NCI-H1436 (cell line): Measurements from ENCODE around the gene NRSN1.

Experiments
- DNase-seq: peaks from one replicate; lab custom pipeline; 2025; lab: John Stamatoyannopoulos, UW

The NRSN1 gene

DNA sequence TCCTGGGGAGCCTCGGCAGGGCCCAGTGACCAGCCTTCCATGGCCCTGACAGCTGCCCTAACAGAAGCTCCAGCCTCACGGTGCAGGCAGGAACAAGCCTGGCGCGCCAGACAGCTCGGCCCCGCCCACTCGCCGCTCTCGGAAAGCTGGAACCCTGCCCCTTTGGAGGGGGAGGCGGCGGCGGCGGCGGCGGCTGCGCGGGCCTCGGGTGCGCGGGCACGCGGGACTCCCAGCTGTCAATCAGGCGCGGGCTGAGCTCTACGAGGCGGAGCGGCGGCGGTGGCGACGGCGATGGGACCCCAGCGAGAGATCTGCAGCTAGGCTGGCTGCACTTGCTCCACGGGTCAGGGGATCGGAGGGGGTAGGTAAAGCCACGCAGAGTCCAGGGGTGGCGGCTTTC, at the start of gene NRSN1:
Gene NRSN1 (plus strand): TSS at position 236 of the 400 bp plus-strand sequence. CDS start 8,113 bp downstream, outside the sequence.
- DNase-seq: peak; percentile 73

DNA sequence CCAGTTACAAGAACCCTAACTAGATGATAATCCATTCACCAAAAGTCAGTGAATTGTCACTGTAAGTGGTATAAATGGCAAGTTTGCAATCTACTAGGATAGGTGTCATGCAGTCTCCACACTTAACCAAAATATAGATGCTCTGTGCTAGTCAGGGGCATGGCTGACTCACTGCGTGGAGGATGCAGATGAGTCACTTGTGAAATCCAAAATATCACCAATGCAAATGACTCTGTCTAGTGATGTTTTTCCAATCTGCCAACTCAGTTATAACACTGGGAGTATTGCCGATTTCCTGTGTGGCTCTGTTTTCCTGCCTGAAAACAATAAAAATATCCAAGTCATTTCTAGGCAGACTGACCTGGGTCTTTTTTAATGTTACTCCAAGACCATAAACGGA, 47.8 kb upstream of the NRSN1 start:
- DNase-seq: no peak

GRCh38 chr6:24079076-24079475, 46.9 kb upstream of the NRSN1 start:
- DNase-seq: no peak

GRCh38 chr6:24080711-24081110, 45.3 kb upstream of the NRSN1 start:
- no peak for DNase-seq

GRCh38 chr6:24089736-24090135, 36.3 kb upstream of the NRSN1 start:
- no peak for DNase-seq

DNA sequence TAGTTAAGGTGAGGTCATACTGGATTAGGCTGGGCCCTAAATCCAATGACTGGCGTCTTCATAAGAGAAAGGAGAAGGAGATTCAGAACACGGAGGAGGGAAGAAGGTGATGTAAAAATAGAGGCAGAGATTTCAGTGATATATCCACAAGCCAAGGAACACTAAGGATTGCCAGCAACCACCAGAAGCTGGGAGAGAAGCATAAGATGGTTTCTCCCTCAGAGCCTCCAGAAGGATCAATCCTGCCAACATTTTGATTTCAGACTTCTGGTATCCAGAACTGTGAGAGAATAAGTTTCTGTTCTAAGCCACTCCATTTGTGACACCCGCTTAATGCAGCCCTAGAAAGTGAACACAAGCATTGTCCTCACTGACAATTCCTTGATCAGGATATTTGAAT, 33.6 kb upstream of the NRSN1 start:
- no peak for DNase-seq

DNA sequence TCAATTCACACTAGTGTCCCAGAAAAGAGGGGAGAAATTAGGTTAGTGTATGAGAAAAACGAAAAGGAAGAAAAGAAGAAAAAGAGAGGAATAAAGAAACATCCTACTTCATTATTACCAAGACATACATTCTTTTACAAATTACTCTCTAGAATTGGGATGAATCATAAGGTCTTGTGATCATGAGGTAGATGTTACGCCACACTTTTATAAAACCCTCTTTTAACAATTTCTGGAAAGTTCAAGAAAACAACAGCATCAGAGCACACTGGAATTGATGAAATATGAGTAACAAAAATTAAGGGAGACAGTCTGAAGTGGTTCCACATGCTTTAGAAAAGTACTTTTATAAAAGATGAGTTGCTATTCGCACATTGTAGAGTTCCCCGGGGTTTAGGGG, 32.6 kb upstream of the NRSN1 start:
- DNase-seq: no peak

DNA sequence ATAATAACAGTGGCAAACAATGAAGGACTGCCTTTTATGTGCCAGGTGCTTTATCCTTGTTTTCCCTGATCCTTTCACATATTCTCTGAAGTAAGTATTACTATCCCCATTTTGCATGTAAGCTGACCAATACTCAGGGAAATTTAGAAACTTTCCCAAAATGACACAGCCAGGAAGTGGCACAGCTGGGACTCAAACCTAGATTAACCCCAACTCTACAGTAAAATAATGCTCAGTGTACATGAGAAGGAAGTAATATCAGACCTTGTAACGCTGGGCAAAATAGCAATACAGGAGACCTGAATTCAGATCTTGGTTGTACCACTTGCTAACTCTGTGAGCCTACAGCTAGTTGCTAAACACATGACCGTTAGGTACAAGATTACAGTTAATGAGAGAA, 26.8 kb upstream of the NRSN1 start:
- no peak for DNase-seq

DNA sequence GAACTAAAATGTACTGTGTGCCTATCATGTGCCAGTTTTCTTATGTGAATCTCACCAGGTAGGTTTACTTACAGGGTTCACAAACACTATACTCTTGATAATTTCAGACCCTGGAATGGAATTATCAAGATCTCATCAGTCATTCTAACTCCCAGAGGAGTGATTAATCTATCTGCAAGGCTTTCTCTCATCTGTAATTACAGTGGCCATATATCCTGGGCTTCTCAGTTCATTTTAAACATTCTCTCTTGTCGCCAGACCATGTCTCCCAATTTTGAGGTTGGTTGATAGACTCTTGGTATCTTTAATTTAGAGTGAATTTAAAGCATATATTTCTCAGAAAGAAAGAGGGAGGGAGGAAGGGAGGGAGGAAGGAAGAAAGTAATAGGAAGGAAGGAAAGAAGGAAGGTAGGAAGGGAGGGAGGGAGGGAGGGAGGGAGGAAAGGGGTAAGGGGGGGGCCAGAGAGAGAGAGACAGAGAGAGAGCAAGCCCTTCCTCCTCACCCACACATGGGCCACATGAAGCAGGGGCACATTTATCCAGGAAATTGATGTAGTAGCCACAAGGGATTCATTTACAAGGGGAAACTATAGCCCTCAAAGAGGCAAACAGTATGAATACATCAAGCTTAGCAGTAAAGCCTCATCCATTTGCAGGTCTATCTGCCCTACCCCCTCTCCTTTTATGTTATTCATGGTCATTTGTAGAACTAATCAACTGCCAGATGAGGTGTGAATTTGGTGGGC, 25.8 kb upstream of the NRSN1 start:
- no peak for DNase-seq

DNA sequence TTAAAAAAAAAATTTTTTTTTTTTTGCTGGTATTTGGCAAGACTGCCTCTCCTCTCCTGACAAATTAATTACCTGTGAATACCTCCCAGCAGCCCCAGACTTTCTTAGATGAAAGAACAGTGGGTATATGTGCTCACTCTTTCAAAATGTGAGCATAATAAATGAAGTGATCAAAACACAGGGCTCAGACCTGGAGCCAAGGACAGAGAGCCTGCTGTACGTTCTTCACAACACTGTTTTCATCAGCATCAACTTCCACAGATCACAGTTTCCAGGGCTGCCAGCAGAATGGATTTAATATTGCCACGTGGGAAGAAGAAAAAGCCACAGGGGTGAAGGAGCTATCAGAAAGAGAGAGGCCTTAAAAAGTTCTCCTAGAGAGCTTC, 25.3 kb upstream of the NRSN1 start:
- no peak for DNase-seq

DNA sequence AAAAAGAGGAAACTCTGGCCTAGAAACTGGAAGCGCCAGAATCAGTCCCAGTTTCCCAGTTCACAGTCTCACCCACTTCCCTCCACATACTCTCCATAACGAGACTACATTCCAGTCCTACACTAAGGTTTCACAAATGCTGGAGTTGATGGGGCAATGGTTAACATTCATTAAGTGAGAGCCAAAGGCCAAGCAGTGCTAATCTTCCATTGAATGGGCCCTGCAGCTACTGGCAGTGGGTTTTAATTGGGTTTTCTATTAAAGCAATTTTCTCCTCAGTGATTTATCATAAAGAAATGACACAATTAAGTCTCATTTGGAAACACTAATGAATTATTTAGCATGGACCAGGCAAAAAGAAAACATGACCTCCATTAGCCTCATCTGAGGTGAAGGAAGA, 20.8 kb upstream of the NRSN1 start:
- no peak for DNase-seq

DNA sequence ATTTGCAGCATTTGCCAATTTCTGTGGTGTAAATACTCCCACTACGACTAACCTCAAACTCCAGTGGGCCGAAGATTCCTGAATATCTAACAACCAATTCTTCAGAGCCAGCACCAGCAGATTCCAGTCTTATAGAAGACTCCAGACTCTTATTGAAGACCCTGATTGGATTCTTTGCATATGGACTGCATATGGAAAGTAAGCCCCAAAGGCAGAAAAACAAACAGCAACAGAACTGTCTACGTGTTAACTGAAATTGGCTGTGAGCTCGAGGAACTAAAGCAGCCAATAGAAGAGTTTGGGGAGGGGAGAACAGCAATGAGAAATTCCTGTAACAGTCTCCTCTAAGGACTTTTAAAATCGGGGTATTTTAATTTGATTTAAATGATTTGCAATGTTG, 19.7 kb upstream of the NRSN1 start:
- DNase-seq: no peak

DNA sequence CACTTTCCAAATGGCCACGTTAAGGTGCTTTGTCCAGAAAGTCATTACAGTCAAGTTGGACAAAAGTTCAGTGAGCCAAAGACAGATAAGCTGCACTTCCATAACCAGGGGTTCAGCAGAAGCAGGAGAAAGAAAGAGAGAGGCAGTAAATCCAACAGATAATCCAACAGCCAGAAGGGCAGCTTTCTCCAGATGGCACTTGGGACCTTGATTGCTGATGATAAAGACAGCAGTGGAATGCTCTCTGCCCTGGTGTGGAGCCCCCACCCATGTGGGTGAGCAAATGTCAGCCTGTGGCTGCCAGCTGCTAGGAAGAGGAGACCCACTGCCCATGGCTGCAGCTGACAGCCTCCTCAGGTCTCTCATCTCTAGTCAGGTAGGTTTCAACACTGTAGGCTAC, 18.7 kb upstream of the NRSN1 start:
- no peak for DNase-seq

DNA sequence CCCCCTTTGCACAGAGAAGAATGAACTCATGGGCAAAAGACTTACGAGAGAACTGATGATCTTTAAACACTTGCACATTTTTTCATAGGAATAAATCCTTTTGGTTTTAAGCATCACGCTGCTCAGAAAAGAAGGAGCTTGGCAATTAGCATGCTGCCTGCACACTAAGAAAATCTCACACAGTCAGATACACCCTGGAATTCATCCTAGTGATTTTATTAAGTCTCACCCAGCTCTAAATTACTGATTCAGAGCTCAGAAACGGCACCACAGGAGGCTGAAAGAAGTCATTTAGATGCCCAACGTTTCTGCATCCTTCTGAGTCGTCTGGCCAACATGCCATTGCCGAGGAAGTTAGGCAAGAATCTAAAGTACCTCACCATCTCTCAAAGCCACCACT, 18.0 kb upstream of the NRSN1 start:
- no peak for DNase-seq

DNA sequence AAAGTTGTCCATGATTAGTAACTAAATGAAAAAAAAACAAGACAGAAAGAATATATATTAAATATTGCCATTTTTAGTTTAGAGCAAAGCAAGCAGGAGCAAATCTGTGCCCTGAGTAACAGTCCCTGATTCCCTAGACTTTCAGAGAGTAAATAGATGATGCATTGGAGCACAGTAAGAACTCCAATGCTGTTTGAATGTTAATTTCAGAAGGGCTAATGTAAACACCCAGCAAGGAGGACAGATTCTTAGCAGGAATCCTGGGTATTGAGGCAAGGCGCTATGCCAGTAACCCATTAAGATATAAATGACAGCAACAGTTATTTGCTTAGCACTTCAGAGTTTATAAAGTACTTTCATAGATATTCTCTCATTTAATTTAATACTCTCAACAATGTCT, 15.6 kb upstream of the NRSN1 start:
- no peak for DNase-seq

- DNase-seq: no peak
Measured at GRCh38 chr6:24113891-24114290, 12.1 kb upstream of the NRSN1 start.

DNA sequence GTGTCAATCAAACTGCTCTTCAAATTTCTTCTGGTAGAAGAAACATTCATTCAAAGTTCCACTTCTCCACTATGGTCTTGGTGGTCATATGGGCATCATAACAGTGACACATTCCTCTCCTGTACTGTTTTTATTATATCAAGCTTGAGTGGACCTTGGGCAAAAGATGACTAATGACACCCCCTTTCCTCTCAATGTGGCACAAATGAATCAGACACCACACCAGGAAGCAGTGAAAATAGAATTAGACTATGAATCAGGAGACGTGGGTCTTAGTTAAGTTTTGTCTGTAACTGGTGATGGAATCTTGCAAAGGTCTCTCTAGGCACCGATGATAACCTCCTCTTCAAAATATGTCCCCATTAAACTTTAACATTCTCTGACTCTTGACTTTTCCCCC, 9.0 kb upstream of the NRSN1 start:
- DNase-seq: no peak

GRCh38 chr6:24122139-24122538, 3.9 kb upstream of the NRSN1 start:
- no peak for DNase-seq

DNA sequence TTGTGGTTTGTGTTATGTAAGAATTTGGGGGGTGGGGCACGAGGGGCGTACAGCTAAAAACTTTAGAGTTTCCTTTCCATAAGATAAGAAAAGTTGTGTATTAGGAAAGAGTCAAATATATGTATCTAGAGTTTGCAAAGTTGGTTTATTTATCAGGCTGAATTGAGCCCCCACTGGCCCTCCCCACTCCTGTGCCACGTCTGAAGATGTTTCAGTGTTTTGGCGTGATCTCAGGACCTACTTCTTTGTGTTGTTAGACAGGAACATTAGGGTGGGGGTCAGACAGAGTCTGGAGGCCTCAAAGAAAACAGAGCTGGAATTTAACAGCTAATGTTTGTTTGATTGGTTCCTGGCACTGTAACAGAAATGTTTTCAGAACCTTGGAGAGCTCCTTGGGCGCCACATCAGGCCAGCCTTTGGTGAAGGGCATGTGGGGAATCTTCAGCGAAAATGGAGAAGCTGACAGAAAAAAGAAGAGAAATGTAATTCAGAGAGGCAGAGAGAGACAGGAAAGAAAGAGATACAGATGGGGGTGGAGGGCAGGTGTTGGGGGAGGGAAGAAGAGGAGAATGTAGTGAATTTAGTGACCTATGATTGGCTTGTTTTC, 674 bp downstream of the NRSN1 start:
- no peak for DNase-seq

GRCh38 chr6:24127316-24127715, 1.3 kb downstream of the NRSN1 start:
- DNase-seq: no peak

DNA sequence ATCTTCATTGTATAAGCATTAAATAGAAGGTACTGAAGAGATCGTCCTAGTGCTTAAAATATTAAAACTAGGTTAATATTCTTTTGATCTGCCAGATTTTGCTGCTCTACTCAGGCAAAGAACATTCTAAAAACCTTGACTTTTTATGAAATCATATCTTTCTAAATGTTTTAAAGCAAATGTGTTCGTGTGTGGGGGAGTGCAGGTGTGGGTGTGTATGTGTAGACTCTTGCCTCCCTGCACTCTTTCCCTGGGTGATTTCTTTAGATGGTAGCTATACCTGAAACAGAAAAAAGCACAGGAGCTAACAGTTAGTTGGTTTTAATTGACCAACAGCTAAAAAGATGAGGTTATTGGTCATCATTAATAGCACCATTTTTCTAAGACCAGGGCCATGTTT, 5.7 kb downstream of the NRSN1 start:
- DNase-seq: no peak

GRCh38 chr6:24139080-24139479, 13.1 kb downstream of the NRSN1 start:
- DNase-seq: no peak

GRCh38 chr6:24139639-24140038, 13.6 kb downstream of the NRSN1 start:
- no peak for DNase-seq

DNA sequence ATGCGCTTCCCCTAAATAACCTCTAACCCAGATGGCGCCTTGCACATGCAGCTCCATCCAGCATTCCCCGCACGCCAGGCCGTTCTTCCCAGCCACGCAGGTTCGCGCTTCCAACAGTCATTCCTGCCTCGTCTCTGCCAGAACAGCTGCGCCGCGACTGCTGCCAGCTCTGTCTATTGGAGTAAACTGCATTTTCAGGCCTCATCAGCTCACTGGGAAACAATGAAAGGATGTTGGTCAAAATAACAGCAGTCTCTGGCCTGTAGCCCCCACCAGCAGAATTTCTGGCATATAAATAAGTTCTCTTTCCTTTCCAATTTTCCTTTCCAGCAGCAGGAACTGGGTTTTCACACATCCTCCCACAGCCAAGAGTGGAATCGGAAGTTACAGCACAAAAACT, 14.6 kb downstream of the NRSN1 start:
- DNase-seq: no peak
